TTC549 (cell line): Measurements from ENCODE around the gene SLC13A2.

Source experiments
- FAIRE-seq: peaks from 2 replicates; lab custom pipeline; 2012; peaks lifted over from hg19 to GRCh38; lab: Jason Lieb, UNC

SLC13A2 gene

GRCh38 chr17:28470914-28471366, 2.5 kb upstream of the SLC13A2 start:
- FAIRE-seq, result no peak

GRCh38 chr17:28471531-28472342, 1.7 kb upstream of the SLC13A2 start:
- FAIRE-seq, result no peak

GRCh38 chr17:28472871-28473497, 460 bp upstream of the SLC13A2 start:
- no peak for FAIRE-seq

GRCh38 chr17:28474111-28474531, 677 bp downstream of the SLC13A2 start:
- FAIRE-seq, result no peak

- no peak for FAIRE-seq
Measured at GRCh38 chr17:28475151-28475900, 1.9 kb downstream of the SLC13A2 start.

- no peak for FAIRE-seq
Measured at GRCh38 chr17:28476076-28476865, 2.8 kb downstream of the SLC13A2 start.

GRCh38 chr17:28477928-28478327, 4.5 kb downstream of the SLC13A2 start:
- no peak for FAIRE-seq

- FAIRE-seq, result no peak
Measured at GRCh38 chr17:28478712-28479615, 5.5 kb downstream of the SLC13A2 start.

- no peak for FAIRE-seq
Measured at GRCh38 chr17:28480278-28480677, 6.8 kb downstream of the SLC13A2 start.

- FAIRE-seq, result no peak
Measured at GRCh38 chr17:28480799-28481571, 7.5 kb downstream of the SLC13A2 start.

- no peak for FAIRE-seq
Measured at GRCh38 chr17:28482551-28483199, 9.2 kb downstream of the SLC13A2 start.

- no peak for FAIRE-seq
Measured at GRCh38 chr17:28484296-28484695, 10.9 kb downstream of the SLC13A2 start.

- FAIRE-seq, result no peak
Measured at GRCh38 chr17:28485049-28485448, 11.6 kb downstream of the SLC13A2 start.

- FAIRE-seq, result no peak
Measured at GRCh38 chr17:28487881-28488532, 14.6 kb downstream of the SLC13A2 start.

- FAIRE-seq, result no peak
Measured at GRCh38 chr17:28488533-28489276, 15.3 kb downstream of the SLC13A2 start.

GRCh38 chr17:28491286-28491685, 17.8 kb downstream of the SLC13A2 start:
- no peak for FAIRE-seq

- no peak for FAIRE-seq
Measured at GRCh38 chr17:28491860-28492259, 18.4 kb downstream of the SLC13A2 start.
